ENCODE data around the gene GUCA2A.

The GUCA2A gene

GRCh38 chr1:42130061-42130660 lies 34.4 kb downstream of the GUCA2A start:
- H3K4me3 ChIP-seq (replicated peaks; ENCODE audit: low read depth, low read length): no peak overlapping the region
- TF ChIP-seq CTCF (IDR thresholded peaks at IDR 0.05; ENCODE audit: low read length, missing control alignments): no peak
- no peak for DNase-seq (ENCODE audit: low read depth)

GRCh38 chr1:42128964-42129363 lies 35.6 kb downstream of the GUCA2A start:
- DNase-seq (ENCODE audit: low read depth): no peak
- no peak for TF ChIP-seq CTCF (IDR thresholded peaks at IDR 0.05; ENCODE audit: low read length, missing control alignments)

GRCh38 chr1:42128499-42128898 lies 36.0 kb downstream of the GUCA2A start:
- no peak for DNase-seq (ENCODE audit: low read depth)
- no peak for TF ChIP-seq CTCF (IDR thresholded peaks at IDR 0.05; ENCODE audit: low read length, missing control alignments)
- no peak overlapping the region for H3K4me3 ChIP-seq (replicated peaks; ENCODE audit: low read depth, low read length)

More at GRCh38 chr1:42128964-42129363, 35.6 kb downstream of the GUCA2A start:
- H3K4me3 ChIP-seq (replicated peaks; ENCODE audit: low read depth, low read length): no peak overlapping the region

- DNase-seq (ENCODE audit: low read depth): no peak
- H3K4me3 ChIP-seq (replicated peaks; ENCODE audit: low read depth, low read length): no peak overlapping the region
- TF ChIP-seq CTCF (IDR thresholded peaks at IDR 0.05; ENCODE audit: low read length, missing control alignments): no peak
Observed at GRCh38 chr1:42127767-42128166, 36.8 kb downstream of the GUCA2A start.

GRCh38 chr1:42125552-42125951 lies 39.0 kb downstream of the GUCA2A start:
- no peak for DNase-seq (ENCODE audit: low read depth)
- H3K4me3 ChIP-seq (replicated peaks; ENCODE audit: low read depth, low read length): no peak overlapping the region
- TF ChIP-seq CTCF (IDR thresholded peaks at IDR 0.05; ENCODE audit: low read length, missing control alignments): no peak

- H3K4me3 ChIP-seq (replicated peaks; ENCODE audit: low read depth, low read length): no peak overlapping the region
- no peak for DNase-seq (ENCODE audit: low read depth)
- TF ChIP-seq CTCF (IDR thresholded peaks at IDR 0.05; ENCODE audit: low read length, missing control alignments): no peak
Observed at GRCh38 chr1:42122408-42122807, 42.1 kb downstream of the GUCA2A start.

GRCh38 chr1:42118125-42118524 lies 46.4 kb downstream of the GUCA2A start:
- TF ChIP-seq CTCF (IDR thresholded peaks at IDR 0.05; ENCODE audit: low read length, missing control alignments): no peak
- DNase-seq (ENCODE audit: low read depth): no peak
- H3K4me3 ChIP-seq (replicated peaks; ENCODE audit: low read depth, low read length): no peak overlapping the region

All from fibroblast of pulmonary artery (primary cell).